GM21367 (cell line): ENCODE results near the gene ATP10B.
"Not testable (repeated sequence)": the region's sequence is repeated elsewhere in the genome, so short reads cannot be mapped to it uniquely, and the experiment has no call there.

ENCODE experiments used
- ATAC-seq: cut with Tn5 transposase; IDR thresholded peaks from one replicate; pipeline ENCODE4 v1.9.1; 2021; ENCODE audit not compliant: unreplicated experiment

The ATP10B gene

GRCh38 chr5:160757194-160757593, 94.8 kb downstream of the ATP10B start:
- ATAC-seq, result no peak

- ATAC-seq, result no peak
Observed at GRCh38 chr5:160750938-160751657, 100.9 kb downstream of the ATP10B start.

- ATAC-seq, result no peak
Observed at GRCh38 chr5:160749682-160750081, 102.3 kb downstream of the ATP10B start.

- ATAC-seq, result no peak
Observed at GRCh38 chr5:160749026-160749425, 103.0 kb downstream of the ATP10B start.

GRCh38 chr5:160747987-160748386, 104.0 kb downstream of the ATP10B start:
- ATAC-seq, result no peak

GRCh38 chr5:160747559-160747958, 104.5 kb downstream of the ATP10B start:
- no peak for ATAC-seq

GRCh38 chr5:160744268-160745101, 107.5 kb downstream of the ATP10B start:
- ATAC-seq, result no peak

- ATAC-seq, result peak; percentile 80
Observed at GRCh38 chr5:160743027-160743426, 109.0 kb downstream of the ATP10B start.

- ATAC-seq, result no peak
Observed at GRCh38 chr5:160742446-160742845, 109.6 kb downstream of the ATP10B start.

GRCh38 chr5:160727296-160727997, 124.6 kb downstream of the ATP10B start:
- no peak for ATAC-seq

- ATAC-seq, result no peak
Observed at GRCh38 chr5:160726721-160727120, 125.3 kb downstream of the ATP10B start.

- ATAC-seq, result no peak
Observed at GRCh38 chr5:160720822-160721221, 131.2 kb downstream of the ATP10B start.

GRCh38 chr5:160715508-160715907, 136.5 kb downstream of the ATP10B start:
- ATAC-seq, result not testable (repeated sequence)

- ATAC-seq, result no peak
Observed at GRCh38 chr5:160703547-160704189, 148.3 kb downstream of the ATP10B start.

- ATAC-seq, result peak; percentile 94
Observed at GRCh38 chr5:160702934-160703333, 149.1 kb downstream of the ATP10B start.

GRCh38 chr5:160702311-160702803, 149.7 kb downstream of the ATP10B start:
- no peak for ATAC-seq

GRCh38 chr5:160701403-160701802, 150.6 kb downstream of the ATP10B start:
- no peak for ATAC-seq

- no peak for ATAC-seq
Observed at GRCh38 chr5:160699301-160699700, 152.7 kb downstream of the ATP10B start.

- ATAC-seq, result no peak
Observed at GRCh38 chr5:160697281-160697680, 154.7 kb downstream of the ATP10B start.

GRCh38 chr5:160694896-160695295, 157.1 kb downstream of the ATP10B start:
- no peak for ATAC-seq
